ENCODE measurements around the gene OSTC. TPM values are rescaled to one million over a fixed set of nuclear protein-coding genes. Genes with fewer than 3 reads are reported as not detected.

Gene OSTC
- total RNA-seq, 6 experiments from 2014 or later = 66.8 to 86.4 (median 76.9) TPM

- H3K9me3 ChIP-seq = no peaks in the 10 kb centered on the region
- H3K4me1 ChIP-seq = peaks cover 0 to 7% (median 0%) of the 10 kb centered on the region in 4 donors
- TF ChIP-seq POLR2A (IDR thresholded peaks at IDR 0.05) (no peak), CTCF (IDR thresholded peaks at IDR 0.05) (no peak)
- H3K4me3 ChIP-seq = no peak overlapping the region
- no peak for DNase-seq
- 100% methylated on average over 3 of the region's 5 CpGs for WGBS (ENCODE audit: insufficient coverage, low coverage, low lambda C conversion rate, missing lambda C conversion rate)
- no peaks in the 10 kb centered on the region for H3K36me3 ChIP-seq
- no peaks in the 10 kb centered on the region for H3K27me3 ChIP-seq
- ATAC-seq = peak in 1 of 4 donors; percentile 7
- intact Hi-C loops (cut with DNase I) = no loop called here
- no peak overlapping the region for H3K27ac ChIP-seq
These were observed 31.0 kb downstream of the OSTC start for GRCh38 chr4:108681321-108681809.

DNA sequence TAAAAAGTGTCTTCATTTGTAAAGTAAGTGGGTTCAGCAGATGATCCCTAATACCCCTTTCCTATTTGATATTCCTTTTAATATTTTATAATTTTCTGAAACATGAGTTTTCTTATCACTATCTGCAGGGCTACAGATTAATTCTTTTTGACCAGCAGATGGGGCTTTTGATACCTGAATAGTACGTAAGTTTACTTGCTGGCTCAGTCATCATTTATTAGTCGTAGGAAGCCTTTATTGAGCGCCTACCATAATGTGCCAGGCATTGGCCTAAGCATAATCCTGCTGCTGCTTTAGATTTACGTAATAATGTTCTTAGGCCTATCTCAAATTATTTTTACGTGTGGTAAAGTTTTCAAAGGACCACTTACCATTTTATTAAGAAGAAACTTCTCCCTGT, 33.1 kb downstream of the OSTC start:
- peak; percentile 84 to 95 (median 94) for ATAC-seq
- intact Hi-C loops (cut with DNase I) = no loop called here
- Histone ChIP-seq H3K4me1 (peaks cover 0 to 7% (median 0%) of the 10 kb centered on the region in 4 donors), H3K9me3 (no peaks in the 10 kb centered on the region), H3K36me3 (no peaks in the 10 kb centered on the region), H3K27me3 (no peaks in the 10 kb centered on the region), H3K27ac (no peak overlapping the region), H3K4me3 (no peak overlapping the region)
- no peak for DNase-seq
- WGBS (ENCODE audit: insufficient coverage, low coverage, low lambda C conversion rate, missing lambda C conversion rate) = 10% methylated on average over 5 of the region's 5 CpGs
- TF ChIP-seq CTCF (IDR thresholded peaks at IDR 0.05) (peak; percentile 43 to 61 (median 53)), POLR2A (IDR thresholded peaks at IDR 0.05) (no peak)

DNA sequence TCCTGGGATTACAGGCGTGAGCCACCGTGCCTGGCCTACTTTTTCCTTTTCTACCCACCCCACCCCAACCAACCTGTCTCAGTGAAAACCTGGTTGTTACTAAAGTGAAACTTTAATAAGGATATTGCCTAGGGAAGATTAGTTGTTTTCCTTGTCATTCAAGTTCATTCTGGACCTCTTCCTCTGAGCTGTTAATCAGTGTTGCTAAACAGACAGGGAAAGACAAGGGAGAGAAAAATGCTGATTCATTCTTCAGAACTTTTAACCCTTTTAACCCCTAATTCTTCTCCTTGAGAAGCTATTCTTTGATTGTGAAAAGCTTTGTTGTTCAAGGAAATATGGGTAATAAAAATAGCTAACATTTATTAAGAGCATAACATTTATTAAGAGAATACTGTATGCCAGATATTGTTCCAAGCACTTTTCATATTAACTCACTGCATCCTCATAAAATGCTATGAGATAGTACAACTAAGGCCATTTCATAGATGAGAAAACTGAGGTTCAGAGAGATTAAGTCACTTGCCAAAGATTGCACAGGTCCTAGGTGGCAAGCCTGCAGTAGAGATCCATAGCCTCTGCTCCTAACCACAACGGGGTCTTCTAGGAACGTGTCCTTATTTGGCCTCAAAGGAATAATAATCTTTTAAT, 34.8 kb downstream of the OSTC start:
- peaks cover 0 to 7% (median 0%) of the 10 kb centered on the region in 4 donors for H3K4me1 ChIP-seq
- no peak overlapping the region for H3K4me3 ChIP-seq
- peak in 2 of 4 donors; percentile 27 to 59 for ATAC-seq
- no peaks in the 10 kb centered on the region for H3K9me3 ChIP-seq
- no peak overlapping the region for H3K27ac ChIP-seq
- WGBS (ENCODE audit: insufficient coverage, low coverage, low lambda C conversion rate, missing lambda C conversion rate) = 76% methylated on average over 4 of the region's 4 CpGs
- H3K36me3 ChIP-seq = no peaks in the 10 kb centered on the region
- intact Hi-C loops (cut with DNase I) = no loop called here
- DNase-seq = no peak
- TF ChIP-seq POLR2A (IDR thresholded peaks at IDR 0.05) (no peak), CTCF (IDR thresholded peaks at IDR 0.05) (no peak)
- no peaks in the 10 kb centered on the region for H3K27me3 ChIP-seq

- WGBS (ENCODE audit: insufficient coverage, low coverage, low lambda C conversion rate, missing lambda C conversion rate) = 22% methylated on average over 1 of the region's 1 CpG
- Histone ChIP-seq H3K27ac (peak overlapping the region in 1 of 3 donors; percentile 2), H3K36me3 (no peaks in the 10 kb centered on the region), H3K4me1 (peaks cover 0 to 16% (median 3%) of the 10 kb centered on the region in 4 donors), H3K9me3 (no peaks in the 10 kb centered on the region), H3K27me3 (no peaks in the 10 kb centered on the region), H3K4me3 (no peak overlapping the region)
- peak; percentile 53 to 85 (median 62) for ATAC-seq
- intact Hi-C loops (cut with DNase I) = no loop called here
- no peak for TF ChIP-seq POLR2A (IDR thresholded peaks at IDR 0.05)
- no peak for TF ChIP-seq CTCF (IDR thresholded peaks at IDR 0.05)
- DNase-seq = peak in 1 of 3 donors; percentile 60
These were observed 40.3 kb downstream of the OSTC start for GRCh38 chr4:108690738-108691137.
